ENCODE data around the gene ZBTB38. TPM values are rescaled to one million over a fixed set of nuclear protein-coding genes. Genes with fewer than 3 reads are reported as not detected.
A peak's percentile ranks its signal among the peaks of the same experiment; 100 is the strongest.

The ZBTB38 gene, protein sequence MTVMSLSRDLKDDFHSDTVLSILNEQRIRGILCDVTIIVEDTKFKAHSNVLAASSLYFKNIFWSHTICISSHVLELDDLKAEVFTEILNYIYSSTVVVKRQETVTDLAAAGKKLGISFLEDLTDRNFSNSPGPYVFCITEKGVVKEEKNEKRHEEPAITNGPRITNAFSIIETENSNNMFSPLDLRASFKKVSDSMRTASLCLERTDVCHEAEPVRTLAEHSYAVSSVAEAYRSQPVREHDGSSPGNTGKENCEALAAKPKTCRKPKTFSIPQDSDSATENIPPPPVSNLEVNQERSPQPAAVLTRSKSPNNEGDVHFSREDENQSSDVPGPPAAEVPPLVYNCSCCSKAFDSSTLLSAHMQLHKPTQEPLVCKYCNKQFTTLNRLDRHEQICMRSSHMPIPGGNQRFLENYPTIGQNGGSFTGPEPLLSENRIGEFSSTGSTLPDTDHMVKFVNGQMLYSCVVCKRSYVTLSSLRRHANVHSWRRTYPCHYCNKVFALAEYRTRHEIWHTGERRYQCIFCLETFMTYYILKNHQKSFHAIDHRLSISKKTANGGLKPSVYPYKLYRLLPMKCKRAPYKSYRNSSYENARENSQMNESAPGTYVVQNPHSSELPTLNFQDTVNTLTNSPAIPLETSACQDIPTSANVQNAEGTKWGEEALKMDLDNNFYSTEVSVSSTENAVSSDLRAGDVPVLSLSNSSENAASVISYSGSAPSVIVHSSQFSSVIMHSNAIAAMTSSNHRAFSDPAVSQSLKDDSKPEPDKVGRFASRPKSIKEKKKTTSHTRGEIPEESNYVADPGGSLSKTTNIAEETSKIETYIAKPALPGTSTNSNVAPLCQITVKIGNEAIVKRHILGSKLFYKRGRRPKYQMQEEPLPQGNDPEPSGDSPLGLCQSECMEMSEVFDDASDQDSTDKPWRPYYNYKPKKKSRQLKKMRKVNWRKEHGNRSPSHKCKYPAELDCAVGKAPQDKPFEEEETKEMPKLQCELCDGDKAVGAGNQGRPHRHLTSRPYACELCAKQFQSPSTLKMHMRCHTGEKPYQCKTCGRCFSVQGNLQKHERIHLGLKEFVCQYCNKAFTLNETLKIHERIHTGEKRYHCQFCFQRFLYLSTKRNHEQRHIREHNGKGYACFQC (N-terminal part only)
- 100 to 1,000 TPM in 8 of 10 donors, 10 to 100 TPM in 2; 86.8 to 156 (median 139) TPM for total RNA-seq
- 10 to 100 TPM; 14.7 to 21.3 TPM for polyA plus RNA-seq
- long read RNA-seq, donor 1, transcript ZBTB38-201 (1 exons, 3,588 nt) = major isoform, 15 of 60 reads
- long read RNA-seq, donor 1, transcript ZBTB38-211 (3 exons, 644 nt) = minor isoform, 9 of 60 reads
- long read RNA-seq, donor 1, partial matches to known transcripts = 2 of 60 reads
- long read RNA-seq, donor 1, other reads (novel, unspliced or antisense) = 29 of 60 reads
- long read RNA-seq, donor 2, transcript ZBTB38-211 (3 exons, 644 nt) = major isoform, 7 of 45 reads
- long read RNA-seq, donor 2, transcript ZBTB38-201 (1 exons, 3,588 nt) = major isoform, 7 of 45 reads
- long read RNA-seq, donor 2, partial matches to known transcripts = 1 of 45 reads
- long read RNA-seq, donor 2, other reads (novel, unspliced or antisense) = 29 of 45 reads
- long read RNA-seq, donor 3, transcript ZBTB38-218 (3 exons, 649 nt) = minor isoform, 6 of 202 reads
- long read RNA-seq, donor 3, transcript ZBTB38-201 (1 exons, 3,588 nt) = major isoform, 56 of 202 reads
- long read RNA-seq, donor 3, transcript ZBTB38-211 (3 exons, 644 nt) = minor isoform, 39 of 202 reads
- long read RNA-seq, donor 3, partial matches to known transcripts = 1 of 202 reads
- long read RNA-seq, donor 3, other reads (novel, unspliced or antisense) = 95 of 202 reads

DNA sequence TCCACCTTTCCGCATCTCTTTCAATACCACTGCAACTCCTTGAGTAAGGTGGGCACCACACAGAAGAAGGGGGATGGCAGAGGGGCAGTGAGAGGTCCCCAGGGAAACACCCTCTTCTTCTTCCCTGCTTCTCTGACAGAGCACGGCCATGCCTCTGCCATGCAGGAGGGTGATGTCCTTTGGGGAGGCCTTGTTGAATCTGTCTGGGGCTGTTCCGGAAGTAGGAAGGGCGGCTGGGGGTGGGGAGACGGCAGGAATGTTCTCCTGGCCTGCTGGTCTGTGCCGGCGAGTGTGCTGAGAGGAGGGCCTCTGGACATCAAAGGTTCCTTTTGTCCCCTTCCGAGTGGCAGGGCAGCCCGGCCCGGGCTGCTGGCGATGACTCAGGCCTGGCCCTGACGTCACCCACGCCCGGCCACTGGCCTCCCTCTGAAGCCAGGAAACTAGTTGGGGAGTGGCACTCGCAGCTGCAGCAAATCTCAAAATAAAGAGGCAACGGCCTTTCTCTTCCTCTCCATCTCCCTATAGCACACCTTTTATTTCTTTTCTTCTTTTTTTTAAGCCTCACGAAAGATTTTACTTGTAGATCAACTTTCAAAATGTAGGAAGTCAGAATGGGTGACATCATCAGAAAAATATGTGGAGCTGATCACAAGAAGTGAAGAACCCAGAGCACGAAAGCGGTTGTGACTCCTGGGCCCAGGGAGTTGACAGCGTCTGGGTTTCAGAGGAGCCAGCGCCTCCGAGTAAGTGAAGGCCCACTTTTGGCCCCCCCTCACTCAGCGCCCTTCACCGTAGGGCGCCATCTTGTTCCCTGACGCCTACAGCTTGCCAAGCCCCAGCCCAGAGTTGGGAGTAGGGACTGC lies at the start of gene ZBTB38:
ZBTB38 (plus strand) TSS at position 443 of the 863 bp plus-strand sequence. CDS start 73,885 bp downstream, outside the sequence.
- 21 to 24% methylated on average over 26 of the region's 26 CpGs for WGBS, 2 donors
- Histone ChIP-seq H3K9me3 (peaks cover 0 to 8% (median 0%) of the 10 kb centered on the region in 11 donors), H3K36me3 (peaks cover 0 to 24% (median 0%) of the 10 kb centered on the region in 9 donors), H3K27ac (peak within 1 kb of the TSS; percentile 86 to 96 (median 91)), H3K4me3 (peak within 1 kb of the TSS; percentile 8 to 52 (median 42)), H3K27me3 (no peaks in the 10 kb centered on the region), H3K4me1 (peaks cover 7 to 61% (median 45%) of the 10 kb centered on the region in 9 donors)
- ATAC-seq (peak; percentile 91 to 97 (median 96)), DNase-seq (peak; percentile 90 to 91)
- TF ChIP-seq, protein P1, sequence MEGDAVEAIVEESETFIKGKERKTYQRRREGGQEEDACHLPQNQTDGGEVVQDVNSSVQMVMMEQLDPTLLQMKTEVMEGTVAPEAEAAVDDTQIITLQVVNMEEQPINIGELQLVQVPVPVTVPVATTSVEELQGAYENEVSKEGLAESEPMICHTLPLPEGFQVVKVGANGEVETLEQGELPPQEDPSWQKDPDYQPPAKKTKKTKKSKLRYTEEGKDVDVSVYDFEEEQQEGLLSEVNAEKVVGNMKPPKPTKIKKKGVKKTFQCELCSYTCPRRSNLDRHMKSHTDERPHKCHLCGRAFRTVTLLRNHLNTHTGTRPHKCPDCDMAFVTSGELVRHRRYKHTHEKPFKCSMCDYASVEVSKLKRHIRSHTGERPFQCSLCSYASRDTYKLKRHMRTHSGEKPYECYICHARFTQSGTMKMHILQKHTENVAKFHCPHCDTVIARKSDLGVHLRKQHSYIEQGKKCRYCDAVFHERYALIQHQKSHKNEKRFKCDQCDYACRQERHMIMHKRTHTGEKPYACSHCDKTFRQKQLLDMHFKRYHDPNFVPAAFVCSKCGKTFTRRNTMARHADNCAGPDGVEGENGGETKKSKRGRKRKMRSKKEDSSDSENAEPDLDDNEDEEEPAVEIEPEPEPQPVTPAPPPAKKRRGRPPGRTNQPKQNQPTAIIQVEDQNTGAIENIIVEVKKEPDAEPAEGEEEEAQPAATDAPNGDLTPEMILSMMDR (IDR thresholded peaks at IDR 0.05) = peak in 1 of 9 donors; percentile 5
- intact Hi-C loops (cut with DNase I) = loop anchor here in 9 of 10 donors (1.0 to 10.0 kb wide), 12 partner anchors 33 to 197 kb away; partner anchors contain the start of gene PXYLP1 (in 1 of the 9)

DNA sequence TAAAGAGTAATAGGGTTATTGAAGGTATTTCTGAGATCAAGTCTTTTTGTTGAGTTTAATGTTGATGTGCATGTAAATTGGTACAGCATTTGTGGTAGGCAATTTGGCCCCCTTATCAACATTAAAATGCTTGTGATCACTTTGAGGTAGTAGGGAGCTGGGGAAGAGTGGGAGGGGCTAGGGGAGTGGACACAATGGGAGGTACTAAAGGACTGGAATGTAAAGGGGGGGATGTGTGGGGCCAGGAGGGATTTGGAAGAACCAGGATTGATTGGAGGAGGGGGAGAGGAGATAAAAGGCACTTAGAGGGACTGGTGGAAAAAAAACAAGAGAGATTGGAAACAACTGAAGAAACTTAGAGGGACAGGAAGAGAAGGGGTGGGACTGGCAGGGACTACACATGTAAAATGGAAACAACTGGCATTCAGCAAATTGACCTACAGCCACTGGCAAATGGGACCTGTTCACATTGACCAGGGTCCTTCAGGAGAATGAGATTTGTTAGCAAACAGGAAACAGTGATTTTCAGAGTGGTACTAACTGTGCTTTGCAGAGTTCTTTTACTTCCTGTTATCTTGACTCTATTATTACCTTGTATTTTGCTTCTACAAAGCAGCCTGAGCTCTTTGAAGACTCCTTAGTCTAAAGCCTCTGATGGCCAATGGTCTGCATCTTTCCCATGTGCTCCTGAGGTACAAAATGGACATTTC lies 47.8 kb upstream of the ZBTB38 start:
- TF ChIP-seq, protein P1 (IDR thresholded peaks at IDR 0.05) = no peak
- Histone ChIP-seq H3K4me3 (no peak overlapping the region), H3K27me3 (no peaks in the 10 kb centered on the region), H3K27ac (no peak overlapping the region), H3K36me3 (no peaks in the 10 kb centered on the region), H3K9me3 (no peaks in the 10 kb centered on the region), H3K4me1 (peaks cover 0 to 12% (median 0%) of the 10 kb centered on the region in 9 donors)
- ATAC-seq (no peak), DNase-seq (no peak)
- intact Hi-C loops (cut with DNase I) = loop anchor here in 1 of 10 donors (10.0 kb wide), 1 partner anchor 234 kb away; no protein-coding TSS in a partner anchor

DNA sequence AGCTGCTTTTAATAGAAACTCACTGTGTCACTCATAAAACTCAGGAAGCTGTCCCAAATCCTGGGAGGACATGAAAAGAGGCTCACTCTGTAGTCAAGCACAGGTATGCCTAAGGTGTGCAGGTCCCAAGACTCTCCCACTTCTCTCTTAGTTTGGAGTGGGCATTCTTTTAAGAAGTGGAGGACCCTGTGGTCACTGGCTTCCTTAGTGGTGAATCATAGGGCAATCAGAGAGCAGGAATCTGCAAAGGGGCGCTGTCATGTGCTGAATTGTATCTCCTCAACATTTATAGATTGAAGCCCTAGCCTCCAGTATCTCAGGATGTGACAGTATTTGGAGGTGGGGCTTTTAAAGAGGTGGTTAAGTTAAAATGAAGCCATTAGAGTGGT lies 47.2 kb upstream of the ZBTB38 start:
- WGBS, 2 donors = 90 to 93% methylated on average over 1 of the region's 1 CpG

More for the DNA sequence above, 47.2 kb upstream of the ZBTB38 start:
- Histone ChIP-seq H3K4me1 (peaks cover 0 to 12% (median 0%) of the 10 kb centered on the region in 9 donors), H3K9me3 (no peaks in the 10 kb centered on the region), H3K4me3 (no peak overlapping the region), H3K27ac (no peak overlapping the region), H3K36me3 (no peaks in the 10 kb centered on the region), H3K27me3 (no peaks in the 10 kb centered on the region)
- intact Hi-C loops (cut with DNase I) = loop anchor here in 1 of 10 donors (10.0 kb wide), 1 partner anchor 234 kb away; no protein-coding TSS in a partner anchor
- TF ChIP-seq, protein P1 (IDR thresholded peaks at IDR 0.05) = no peak
- DNase-seq (no peak), ATAC-seq (no peak)

All from heart right ventricle (tissue), 16 donors.